ENCODE results near the gene NGB.
A peak's percentile ranks its signal among the peaks of the same experiment; 100 is the strongest.

- no peak for TF ChIP-seq CTCF (IDR thresholded peaks at IDR 0.05; ENCODE audit: extremely low read depth in 1 of 2, insufficient read depth in 1 of 2, low read depth in 1 of 2, low read length in 2 of 2)
- TF ChIP-seq POLR2A (IDR thresholded peaks at IDR 0.05; ENCODE audit: low read depth, low read length), result no peak
- TF ChIP-seq POLR2AphosphoS5 (IDR thresholded peaks at IDR 0.05; ENCODE audit: insufficient read depth, low read depth, low read length), result no peak
- peak; percentile 92 for TF ChIP-seq EZH2 (IDR thresholded peaks at IDR 0.05; ENCODE audit: borderline replicate concordance, low read depth, low read length, severe bottlenecking)
- no peak for TF ChIP-seq MYC (IDR thresholded peaks at IDR 0.05; ENCODE audit: low read depth, low read length)
- TF ChIP-seq MAX (IDR thresholded peaks at IDR 0.05; ENCODE audit: insufficient read depth, insufficient read length), result no peak
- no peak for TF ChIP-seq FOS (IDR thresholded peaks at IDR 0.05; ENCODE audit: borderline replicate concordance, insufficient read depth, low read length)
- no peak for TF ChIP-seq JUN (IDR thresholded peaks at IDR 0.05; ENCODE audit: borderline replicate concordance, insufficient read depth, insufficient read length, low read depth)
- no peak for TF ChIP-seq GATA2 (IDR thresholded peaks at IDR 0.05; ENCODE audit: insufficient read depth, insufficient read length, low read depth, low read length)
Observed at GRCh38 chr14:77270361-77271112, 469 bp downstream of the NGB start.
